ENCODE results near the gene REEP5.

DNA sequence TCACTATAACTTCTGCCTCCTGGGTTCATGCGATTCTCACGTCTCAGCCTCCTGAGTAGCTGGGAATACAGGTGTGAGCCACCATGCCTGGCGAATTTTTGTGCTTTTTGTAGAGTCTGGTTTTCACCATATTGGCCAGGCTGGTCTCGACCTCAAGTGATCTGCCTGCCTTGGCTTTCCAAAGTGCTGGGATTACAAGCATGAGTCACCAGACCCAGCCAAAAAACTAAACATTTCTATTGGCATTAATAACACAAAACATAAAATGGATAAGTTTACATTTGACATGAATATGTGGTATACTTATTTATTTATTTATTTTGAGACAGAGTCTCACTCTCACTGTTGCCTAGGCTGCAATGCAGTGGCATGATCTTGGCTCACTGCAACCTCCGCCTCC lies 13.6 kb upstream of the REEP5 start:
- TF ChIP-seq, protein P1, sequence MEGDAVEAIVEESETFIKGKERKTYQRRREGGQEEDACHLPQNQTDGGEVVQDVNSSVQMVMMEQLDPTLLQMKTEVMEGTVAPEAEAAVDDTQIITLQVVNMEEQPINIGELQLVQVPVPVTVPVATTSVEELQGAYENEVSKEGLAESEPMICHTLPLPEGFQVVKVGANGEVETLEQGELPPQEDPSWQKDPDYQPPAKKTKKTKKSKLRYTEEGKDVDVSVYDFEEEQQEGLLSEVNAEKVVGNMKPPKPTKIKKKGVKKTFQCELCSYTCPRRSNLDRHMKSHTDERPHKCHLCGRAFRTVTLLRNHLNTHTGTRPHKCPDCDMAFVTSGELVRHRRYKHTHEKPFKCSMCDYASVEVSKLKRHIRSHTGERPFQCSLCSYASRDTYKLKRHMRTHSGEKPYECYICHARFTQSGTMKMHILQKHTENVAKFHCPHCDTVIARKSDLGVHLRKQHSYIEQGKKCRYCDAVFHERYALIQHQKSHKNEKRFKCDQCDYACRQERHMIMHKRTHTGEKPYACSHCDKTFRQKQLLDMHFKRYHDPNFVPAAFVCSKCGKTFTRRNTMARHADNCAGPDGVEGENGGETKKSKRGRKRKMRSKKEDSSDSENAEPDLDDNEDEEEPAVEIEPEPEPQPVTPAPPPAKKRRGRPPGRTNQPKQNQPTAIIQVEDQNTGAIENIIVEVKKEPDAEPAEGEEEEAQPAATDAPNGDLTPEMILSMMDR (IDR thresholded peaks at IDR 0.05), result no peak
- TF ChIP-seq POLR2A (IDR thresholded peaks at IDR 0.05), result no peak
